PC-9 (cell line): ENCODE data around the gene TP53I13. TPM values are rescaled to one million over a fixed set of nuclear protein-coding genes. Genes with fewer than 3 reads are reported as not detected.
A peak's percentile ranks its signal among the peaks of the same experiment; 100 is the strongest.

Source experiments
- BruUV-seq: library from RNA; stranded (reverse); fragments of 400-500 nt; replicated peaks from 2 replicates; lab custom pipeline; 2021; lab: Mats Ljungman, UMichigan
- CTCF ChIA-PET: fragments of 300-600 bp; sonication (Branson Sonifier 250); formaldehyde crosslinking; loops from one replicate; lab custom pipeline; 2022; ENCODE audit warnings: antibody characterized with exemption; lab: Charles Lee
- POLR2A ChIA-PET: fragments of 300-600 bp; sonication (Branson Sonifier 250); formaldehyde crosslinking; loops from one replicate; lab custom pipeline; 2022; ENCODE audit warnings: antibody characterized with exemption; ENCODE audit not compliant: unreplicated experiment; lab: Charles Lee
- DNase-seq, 2 experiments: peaks; one replicate each; pipeline versions ENCODE4 v3.0.0 to v3.0.0-alpha.2; 2015 to 2022; ENCODE audit warnings: mixed read lengths in 1 of 2
- H2AFZ ChIP-seq: fragments of 200-600 bp; sonication (generic); 2 replicates; pipeline ENCODE4 v1.8.1; 2017; ENCODE audit warnings: antibody characterized with exemption
- H3F3A ChIP-seq: fragments of 200-600 bp; sonication (generic); 2 replicates; pipeline ENCODE4 v1.8.1; 2017; ENCODE audit warnings: antibody characterized with exemption, mild to moderate bottlenecking, low read depth; ENCODE audit not compliant: insufficient read depth
- H3K27ac ChIP-seq: fragments of 200-600 bp; sonication (generic); 2 replicates; pipeline ENCODE4 v1.6.1; 2016; ENCODE audit warnings: mixed run types
- H3K27me3 ChIP-seq: fragments of 200-600 bp; sonication (generic); 2 replicates; pipeline ENCODE4 v1.6.1; 2016; ENCODE audit warnings: low read depth, mixed run types; ENCODE audit not compliant: insufficient read depth
- H3K36me3 ChIP-seq: fragments of 200-600 bp; sonication (generic); 2 replicates; pipeline ENCODE4 v1.6.1; 2016; ENCODE audit warnings: low read depth, mixed run types
- H3K4me1 ChIP-seq: fragments of 200-600 bp; sonication (generic); replicated peaks from 2 replicates; pipeline ENCODE4 v1.6.1; 2016; ENCODE audit warnings: mixed run types; ENCODE audit not compliant: insufficient read depth
- H3K4me2 ChIP-seq: fragments of 200-600 bp; sonication (generic); 2 replicates; pipeline ENCODE4 v1.6.1; 2017; ENCODE audit warnings: mixed run types
- H3K4me3 ChIP-seq: fragments of 200-600 bp; sonication (generic); 2 replicates; pipeline ENCODE4 v1.6.1; 2016; ENCODE audit warnings: mixed run types
- H3K79me2 ChIP-seq: fragments of 200-600 bp; sonication (generic); 2 replicates; pipeline ENCODE4 v1.6.1; 2017; ENCODE audit warnings: low read depth, mixed run types
- H3K9me2 ChIP-seq: fragments of 200-600 bp; sonication (generic); 2 replicates; pipeline ENCODE4 v1.8.1; 2017; ENCODE audit warnings: mild to moderate bottlenecking; ENCODE audit not compliant: insufficient read depth
- H3K9me3 ChIP-seq: fragments of 200-600 bp; sonication (generic); 2 replicates; pipeline ENCODE4 v1.8.1; 2016; ENCODE audit warnings: low read depth; ENCODE audit not compliant: insufficient read depth
- H4K20me1 ChIP-seq: fragments of 200-600 bp; sonication (generic); 2 replicates; pipeline ENCODE4 v1.8.1; 2017; ENCODE audit not compliant: insufficient read depth
- EZH2 ChIP-seq: fragments of 200-600 bp; sonication (generic); IDR thresholded peaks from 2 replicates; pipeline ENCODE4 v1.8.0; 2017; ENCODE audit warnings: antibody characterized with exemption, low read depth
- intact Hi-C: fragments of 100-400 bp; cut with micrococcal nuclease; formaldehyde crosslinking; loops from one replicate; pipeline ENCODE4 v1.10.0; 2022; ENCODE audit not compliant: unreplicated experiment
- total RNA-seq: library from RNA; stranded (reverse); gene quantifications from 2 replicates; pipeline ENCODE4 v1.2.3, GENCODE V29; 2021
- TF ChIP-seq, protein P1 (sequence below): fragments of 200-600 bp; sonication (generic); conservative IDR thresholded peaks from 2 replicates; pipeline ENCODE4 v1.6.1; 2017; ENCODE audit warnings: mixed run types, antibody characterized with exemption, mild to moderate bottlenecking, moderate library complexity

TP53I13 gene
- total RNA-seq, 1 experiment from 2014 or later: 46.9 TPM

GRCh38 chr17:29621751-29622194 lies 53.3 kb downstream of the TP53I13 start:
- Histone ChIP-seq H3K4me1 (peaks cover 58% of the 10 kb centered on the region), H3K4me2 (peak overlapping the region; percentile 86), H3K9me2 (no peaks in the 10 kb centered on the region), H3K27ac (no peak overlapping the region), H3F3A (peaks cover 15% of the 10 kb centered on the region; the same call in 1 of the 2 replicates), H3K4me3 (peak overlapping the region; percentile 96; the same call in 1 of the 2 replicates), H3K36me3 (no peaks in the 10 kb centered on the region), H2AFZ (peak overlapping the region; percentile 93; the same call in 1 of the 2 replicates), H3K79me2 (no peaks in the 10 kb centered on the region), H3K27me3 (no peaks in the 10 kb centered on the region), H4K20me1 (no peaks in the 10 kb centered on the region), H3K9me3 (no peaks in the 10 kb centered on the region)
- intact Hi-C loops: loop anchor here (1.0 to 2.0 kb wide), 2 partner anchors 18 to 33 kb away; partner anchors contain the start of gene GIT1
- DNase-seq: peak in 1 of 2 experiments; percentile 23
- ChIA-PET CTCF (interaction anchor here (0.6 to 1.8 kb wide), 3 partner anchors 18 to 55 kb away, joined by 5 read pairs; no protein-coding TSS in a partner anchor), POLR2A (interaction anchor here (0.5 to 1.0 kb wide), 4 partner anchors 30 to 910 kb away, joined by 3 to 4 read pairs (median 3); partner anchors contain the start of gene PROCA1)
- TSS peak; percentile 31 for BruUV-seq
- TF ChIP-seq, protein P1, sequence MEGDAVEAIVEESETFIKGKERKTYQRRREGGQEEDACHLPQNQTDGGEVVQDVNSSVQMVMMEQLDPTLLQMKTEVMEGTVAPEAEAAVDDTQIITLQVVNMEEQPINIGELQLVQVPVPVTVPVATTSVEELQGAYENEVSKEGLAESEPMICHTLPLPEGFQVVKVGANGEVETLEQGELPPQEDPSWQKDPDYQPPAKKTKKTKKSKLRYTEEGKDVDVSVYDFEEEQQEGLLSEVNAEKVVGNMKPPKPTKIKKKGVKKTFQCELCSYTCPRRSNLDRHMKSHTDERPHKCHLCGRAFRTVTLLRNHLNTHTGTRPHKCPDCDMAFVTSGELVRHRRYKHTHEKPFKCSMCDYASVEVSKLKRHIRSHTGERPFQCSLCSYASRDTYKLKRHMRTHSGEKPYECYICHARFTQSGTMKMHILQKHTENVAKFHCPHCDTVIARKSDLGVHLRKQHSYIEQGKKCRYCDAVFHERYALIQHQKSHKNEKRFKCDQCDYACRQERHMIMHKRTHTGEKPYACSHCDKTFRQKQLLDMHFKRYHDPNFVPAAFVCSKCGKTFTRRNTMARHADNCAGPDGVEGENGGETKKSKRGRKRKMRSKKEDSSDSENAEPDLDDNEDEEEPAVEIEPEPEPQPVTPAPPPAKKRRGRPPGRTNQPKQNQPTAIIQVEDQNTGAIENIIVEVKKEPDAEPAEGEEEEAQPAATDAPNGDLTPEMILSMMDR: no peak
- TF ChIP-seq EZH2: no peak

Other genes starting within 250 kb of the TP53I13 start
- gene TAOK1, start 178.3 kb upstream of the TP53I13 start, total RNA-seq: 39.0 and 51.1 TPM in 2 replicates
- 12.9 and 14.8 TPM in 2 replicates for gene ABHD15, start 1.7 kb upstream of the TP53I13 start, total RNA-seq
- gene GIT1, start 20.9 kb downstream of the TP53I13 start, total RNA-seq: 84.8 and 100 TPM in 2 replicates
- gene ANKRD13B, start 24.4 kb downstream of the TP53I13 start, total RNA-seq: 28.4 and 43.2 TPM in 2 replicates
- 35.0 and 52.1 TPM in 2 replicates for gene CORO6, start 54.2 kb downstream of the TP53I13 start, total RNA-seq